ENCODE data around the gene PPFIA1.
"Not testable (repeated sequence)": the region's sequence is repeated elsewhere in the genome, so short reads cannot be mapped to it uniquely, and the experiment has no call there.

Gene PPFIA1

DNA sequence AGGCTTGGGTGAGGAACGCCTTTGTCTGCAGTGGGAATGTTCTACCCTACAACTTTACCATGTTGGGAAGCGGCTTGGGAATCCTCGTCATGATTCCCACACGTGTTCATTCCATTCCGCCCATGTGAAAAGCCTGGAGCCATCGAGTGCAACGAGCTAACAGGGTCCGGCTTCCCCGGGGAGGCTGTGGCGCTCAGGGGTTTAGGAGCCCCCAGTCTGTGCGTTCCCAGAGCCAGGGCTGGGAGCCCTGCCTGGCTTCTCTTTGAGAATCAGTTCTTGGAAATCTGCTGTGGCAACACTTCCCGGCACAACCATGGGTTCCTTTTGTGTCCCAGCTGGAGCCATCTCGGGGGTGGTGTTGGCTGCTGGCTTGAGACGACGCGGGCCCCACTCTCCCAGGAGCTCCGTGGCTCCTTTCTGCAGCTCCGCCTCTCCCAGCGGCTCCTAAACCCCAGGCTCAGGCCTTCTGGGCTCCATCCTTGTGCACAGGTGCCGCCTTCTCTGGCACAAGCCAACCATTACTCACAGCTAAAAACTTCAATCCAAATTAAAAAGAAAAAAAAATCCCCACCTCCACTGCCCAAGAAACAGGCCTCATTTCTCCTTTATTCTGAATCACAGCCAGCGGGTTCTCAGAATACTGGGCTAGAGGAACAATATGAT lies 18.7 kb upstream of the PPFIA1 start:
- DNase-seq = no peak

DNA sequence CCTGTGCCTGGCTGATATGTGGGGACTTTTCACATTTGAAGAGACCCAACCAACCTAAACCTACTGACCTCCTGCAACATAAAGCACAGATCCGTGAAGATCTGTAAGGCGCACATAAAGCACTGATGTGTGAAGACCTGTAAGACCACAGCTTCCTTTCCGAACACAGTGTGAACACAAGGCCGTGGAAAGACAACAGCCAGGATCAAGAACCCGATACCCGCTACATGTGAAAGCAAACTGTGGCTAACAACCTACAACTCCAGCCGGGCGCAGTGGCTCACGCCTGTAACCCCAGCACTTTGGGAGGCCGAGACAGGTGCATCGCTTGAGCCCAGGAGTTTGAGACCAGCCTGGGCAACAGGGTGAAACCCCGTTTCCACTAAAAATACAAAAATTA lies 17.6 kb upstream of the PPFIA1 start:
- DNase-seq = no peak

DNA sequence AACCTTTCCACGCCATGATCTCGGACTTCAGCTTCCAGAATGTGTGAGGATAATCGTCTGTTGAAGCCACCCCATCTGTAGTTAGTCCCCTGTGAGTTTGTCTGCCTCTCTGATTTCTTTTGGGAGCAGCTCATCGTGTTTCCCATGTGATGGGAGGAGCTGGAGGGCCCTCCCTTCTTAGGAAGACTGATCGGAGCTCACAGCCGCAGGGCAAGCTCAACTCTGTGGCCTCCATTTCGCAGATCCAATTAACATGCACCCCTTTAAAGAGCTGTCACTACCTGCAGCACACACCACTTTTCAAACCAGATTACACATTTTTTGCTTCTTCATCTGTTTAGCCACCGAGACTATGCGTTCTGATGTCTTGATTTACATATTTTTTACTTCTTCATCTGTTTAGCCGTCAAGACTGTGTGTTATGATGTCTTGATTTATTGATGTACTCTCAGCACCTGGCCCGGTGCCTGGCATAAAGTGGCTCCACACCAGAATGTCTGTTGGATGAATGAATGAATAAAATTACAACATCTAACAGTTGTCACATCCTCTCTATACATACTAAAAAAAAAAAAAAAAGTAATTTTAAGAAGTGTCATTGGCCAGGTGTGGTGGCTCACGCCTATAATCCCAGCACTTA lies 14.9 kb upstream of the PPFIA1 start:
- DNase-seq = no peak

DNA sequence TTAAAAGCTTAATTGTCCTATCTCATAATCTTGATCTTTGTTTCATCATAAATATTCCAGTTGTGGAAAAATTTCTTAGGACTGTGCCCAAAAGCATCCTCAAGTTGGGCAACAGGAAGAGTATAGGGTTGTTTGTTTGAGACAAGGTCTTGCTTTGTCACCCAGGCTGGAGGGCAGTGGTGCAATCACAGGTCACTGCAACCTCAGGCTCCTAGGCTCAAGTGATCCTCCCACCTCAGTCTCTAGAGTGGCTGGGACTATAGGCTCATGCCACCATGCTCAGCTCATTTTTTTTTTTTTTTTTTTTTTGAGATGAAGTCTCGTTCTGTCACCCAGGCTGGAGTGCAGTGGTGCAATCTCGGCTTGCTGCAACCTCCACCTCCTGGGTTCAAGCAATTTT lies 11.4 kb upstream of the PPFIA1 start:
- DNase-seq = not testable (repeated sequence)

DNA sequence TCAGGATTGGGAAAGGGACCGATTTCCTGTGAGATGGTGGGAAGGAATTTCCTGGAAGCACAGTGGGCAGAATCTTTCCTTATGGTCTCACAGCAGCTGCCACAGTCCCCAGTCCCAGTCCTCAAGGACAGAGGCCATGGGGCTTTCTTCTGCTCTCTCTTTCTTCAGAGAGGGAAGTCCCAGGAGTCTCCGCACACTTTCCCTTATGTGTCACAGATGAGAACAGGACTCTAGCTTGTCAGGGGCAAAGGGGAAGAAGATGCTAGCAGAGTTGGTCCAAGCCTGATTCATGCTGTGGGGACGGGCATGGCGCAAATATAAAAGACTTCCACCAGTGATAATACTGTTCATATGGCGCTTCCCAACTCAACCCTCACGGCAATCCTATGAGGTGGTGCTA lies 7.5 kb upstream of the PPFIA1 start:
- no peak for DNase-seq

DNA sequence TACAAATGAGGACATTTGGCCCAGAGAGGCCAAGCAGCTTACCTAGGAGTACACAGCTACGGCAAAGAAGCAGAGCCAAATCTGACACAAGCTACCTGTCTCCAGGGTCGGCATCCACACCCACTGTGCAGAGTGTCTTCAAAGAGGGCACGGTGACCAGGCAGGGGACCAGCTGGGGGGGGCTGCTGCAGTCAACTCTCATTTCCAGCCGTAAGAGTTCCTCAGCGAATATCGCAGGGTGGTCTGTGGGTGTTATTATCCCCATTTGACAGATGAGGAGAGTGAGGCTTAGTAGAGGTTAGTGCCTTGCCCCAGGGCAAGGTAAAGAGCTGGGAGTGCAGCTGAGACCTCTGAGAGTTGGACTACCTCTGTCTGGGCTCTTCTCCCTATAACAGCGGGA lies 7.1 kb upstream of the PPFIA1 start:
- no peak for DNase-seq

DNA sequence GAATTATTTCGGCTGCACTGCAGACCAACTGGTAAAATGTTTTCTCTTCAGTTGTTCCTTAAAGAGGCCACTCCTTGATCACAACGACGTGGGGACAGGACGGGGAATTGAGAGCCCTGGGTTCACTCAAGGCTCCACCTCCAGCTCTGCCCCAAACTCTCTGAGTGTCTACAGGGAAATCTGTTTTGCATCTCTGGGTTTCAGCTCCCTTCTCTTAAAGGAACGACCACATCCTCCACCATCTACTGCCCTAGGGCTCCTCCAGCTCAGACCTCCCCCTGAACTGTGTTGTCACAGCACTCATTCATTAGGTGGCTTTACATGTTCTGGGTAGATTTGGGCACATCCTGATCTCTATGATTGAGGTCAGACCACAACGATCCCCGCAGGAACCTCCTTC lies 5.1 kb upstream of the PPFIA1 start:
- DNase-seq = no peak

DNA sequence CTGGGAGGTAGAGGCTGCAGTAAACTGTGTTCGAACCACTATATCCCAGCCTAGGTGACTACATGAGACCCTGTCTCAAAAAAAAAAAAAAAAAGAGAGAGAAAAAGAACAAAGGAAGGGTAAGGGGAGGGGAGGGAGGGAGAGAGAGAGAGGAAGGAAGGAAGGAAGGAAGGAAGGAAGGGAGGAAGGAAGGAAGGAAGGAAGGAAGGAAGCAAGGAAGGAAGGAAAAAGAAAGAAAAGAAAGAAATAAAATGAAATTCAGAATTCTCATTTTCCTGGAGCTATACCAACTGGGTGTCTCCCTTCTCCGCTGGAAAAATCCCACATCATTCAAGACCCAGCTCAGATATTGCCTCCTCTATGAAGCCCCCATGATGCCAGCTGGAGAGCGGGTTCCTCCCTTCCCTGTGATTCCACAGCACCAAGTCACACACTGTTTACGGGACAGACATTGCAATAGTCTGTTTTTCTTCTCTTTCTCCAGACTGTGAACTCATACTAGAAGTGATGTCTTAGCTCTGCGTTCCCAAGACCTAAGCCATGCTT lies 3.0 kb upstream of the PPFIA1 start:
- DNase-seq = no peak

DNA sequence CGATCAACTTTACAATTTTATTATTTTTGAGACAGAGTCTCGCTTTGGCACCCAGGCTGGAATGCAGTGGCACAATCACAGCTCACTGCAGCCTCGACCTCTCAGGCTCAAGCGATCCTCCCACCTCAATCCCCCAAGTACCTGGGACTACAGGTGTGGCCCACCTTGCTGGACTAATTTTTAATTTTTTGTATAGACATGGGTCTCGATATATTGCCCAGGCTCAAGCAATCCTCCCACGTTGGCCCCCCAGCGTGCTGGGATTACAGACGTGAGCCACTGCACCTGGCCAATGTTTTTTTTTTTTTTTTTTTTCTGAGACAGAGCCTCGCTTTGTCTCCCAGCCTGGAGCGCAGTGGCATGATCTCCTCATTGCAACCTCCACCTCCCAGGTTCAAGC lies 2.0 kb upstream of the PPFIA1 start:
- DNase-seq = no peak

DNA sequence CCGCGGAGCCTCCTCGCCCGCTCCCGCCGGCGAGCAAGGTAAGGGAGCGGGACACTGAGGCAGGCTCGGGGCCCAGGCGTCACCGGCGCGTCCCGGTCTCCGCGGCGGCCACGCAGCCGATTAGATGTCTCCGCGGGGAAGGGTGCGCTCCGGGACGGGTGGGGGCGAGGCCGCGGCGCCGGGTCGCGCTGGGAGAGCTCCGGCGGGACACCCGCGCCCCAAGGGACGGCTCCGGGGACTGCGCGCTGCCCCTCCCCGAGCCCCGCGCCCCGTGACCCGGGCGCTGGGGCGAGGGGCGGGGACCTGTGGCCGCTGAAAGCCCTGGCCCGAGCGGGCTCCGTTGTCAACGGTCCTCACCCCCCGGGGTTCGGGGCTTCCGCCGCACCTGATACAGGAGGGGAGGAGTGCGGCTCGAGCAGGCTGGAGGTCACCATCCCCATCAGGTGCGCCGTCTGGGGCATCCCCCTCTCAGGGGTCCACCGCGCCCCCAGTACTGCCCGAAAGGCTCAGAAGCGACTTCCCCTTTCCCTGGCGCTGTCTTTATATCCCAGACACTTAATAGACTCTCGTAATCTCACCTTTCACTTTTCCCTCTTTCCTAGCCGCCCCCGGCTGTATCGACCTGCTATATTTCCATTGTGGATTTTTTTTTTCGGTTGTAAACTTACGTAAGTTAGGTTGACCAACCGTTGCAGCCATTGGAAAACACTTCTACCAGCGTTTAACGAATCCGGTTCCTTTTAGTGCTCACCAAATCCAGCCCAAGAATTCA lies 573 bp downstream of the PPFIA1 start:
- DNase-seq = peak; percentile 14

DNA sequence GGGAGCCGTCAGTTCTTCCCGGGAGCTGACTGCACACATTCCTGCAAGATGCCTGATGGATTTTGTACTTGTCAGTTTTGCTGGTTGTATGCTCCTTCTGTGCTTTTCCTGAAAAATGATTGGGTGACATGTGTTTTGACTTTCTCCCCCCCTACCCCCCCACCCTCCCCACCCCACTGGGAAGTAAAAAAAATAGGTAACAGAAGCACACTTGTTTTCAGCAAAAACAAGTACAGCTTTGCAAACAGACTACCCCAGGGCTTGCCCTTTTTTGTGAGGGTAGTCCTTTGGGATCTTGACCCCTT lies 1.1 kb downstream of the PPFIA1 start:
- DNase-seq = no peak

DNA sequence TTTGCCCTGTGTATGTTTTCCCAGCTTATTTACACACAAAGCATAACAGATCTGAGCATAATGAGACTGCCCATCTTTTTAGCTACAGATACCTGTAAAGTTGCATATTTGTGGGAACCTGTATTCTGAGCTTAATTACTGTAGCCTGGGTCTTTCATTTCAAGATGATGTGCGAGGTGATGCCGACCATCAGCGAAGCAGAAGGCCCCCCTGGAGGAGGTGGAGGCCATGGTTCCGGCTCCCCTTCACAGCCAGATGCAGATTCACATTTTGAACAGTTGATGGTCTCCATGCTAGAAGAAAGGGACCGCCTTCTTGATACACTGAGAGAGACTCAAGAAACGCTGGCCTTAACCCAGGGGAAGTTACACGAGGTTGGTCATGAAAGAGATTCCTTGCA lies 1.5 kb downstream of the PPFIA1 start:
- no peak for DNase-seq

DNA sequence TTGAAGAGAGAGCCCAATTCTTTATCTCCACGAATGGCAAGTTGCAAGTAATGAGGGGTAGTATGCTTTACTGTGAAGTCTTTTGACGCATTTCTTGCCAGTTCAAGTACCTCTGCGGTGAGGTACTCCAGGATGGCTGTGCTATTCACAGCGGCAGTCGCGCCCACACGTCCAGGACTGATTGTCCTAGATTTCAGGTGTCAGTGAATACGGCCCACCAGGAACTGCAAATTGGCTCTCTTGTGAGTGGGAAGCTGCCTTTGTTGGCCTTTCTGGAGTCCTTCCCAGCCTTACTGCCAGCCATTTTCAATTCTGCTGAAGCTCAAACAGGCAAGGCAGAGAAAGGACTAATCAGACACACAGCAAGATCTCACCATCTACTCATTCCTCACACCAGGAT lies 8.5 kb downstream of the PPFIA1 start:
- no peak for DNase-seq

DNA sequence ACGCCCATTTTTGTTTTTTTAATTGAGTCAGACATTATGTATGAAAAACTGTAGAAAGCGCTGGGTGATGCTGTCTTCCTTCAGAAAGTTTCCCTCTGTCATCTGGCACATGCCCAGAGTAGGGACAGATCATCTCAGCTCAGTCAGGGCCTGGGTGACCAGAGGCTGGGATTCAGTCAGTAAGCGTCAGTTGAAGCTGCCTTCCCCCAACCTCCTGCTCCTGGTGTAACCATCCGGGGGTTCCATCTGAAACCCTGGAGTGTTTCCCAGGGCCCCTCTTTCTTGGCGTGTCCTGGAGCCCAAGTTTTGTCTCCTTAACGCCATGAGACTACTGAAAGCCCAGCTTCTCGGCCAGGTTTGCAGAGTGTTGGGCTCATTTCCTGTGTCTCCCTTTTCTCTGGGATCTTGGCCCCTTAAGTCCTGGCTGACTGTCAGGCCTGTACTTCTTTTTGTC lies 10.7 kb downstream of the PPFIA1 start:
- DNase-seq = no peak

DNA sequence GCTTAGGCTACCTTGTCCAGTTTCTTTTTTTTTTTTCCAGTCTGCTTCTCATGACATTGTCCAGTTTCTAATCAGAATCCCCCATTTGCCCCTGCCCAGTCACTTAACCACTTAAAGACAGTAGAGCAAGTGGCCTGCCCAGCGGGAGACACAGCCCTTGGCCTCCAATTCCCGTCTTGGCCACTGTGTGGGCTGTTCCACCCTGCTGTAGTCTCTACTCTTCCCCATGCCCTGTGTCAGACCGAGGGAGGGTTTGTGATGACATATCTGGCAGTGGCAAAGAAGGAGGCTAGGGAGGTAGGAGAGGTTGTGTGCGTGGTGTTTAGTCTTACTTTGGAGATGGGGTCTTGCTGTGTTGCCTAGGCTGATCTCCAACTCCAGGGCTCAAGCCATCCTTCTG lies 11.5 kb downstream of the PPFIA1 start:
- no peak for DNase-seq

DNA sequence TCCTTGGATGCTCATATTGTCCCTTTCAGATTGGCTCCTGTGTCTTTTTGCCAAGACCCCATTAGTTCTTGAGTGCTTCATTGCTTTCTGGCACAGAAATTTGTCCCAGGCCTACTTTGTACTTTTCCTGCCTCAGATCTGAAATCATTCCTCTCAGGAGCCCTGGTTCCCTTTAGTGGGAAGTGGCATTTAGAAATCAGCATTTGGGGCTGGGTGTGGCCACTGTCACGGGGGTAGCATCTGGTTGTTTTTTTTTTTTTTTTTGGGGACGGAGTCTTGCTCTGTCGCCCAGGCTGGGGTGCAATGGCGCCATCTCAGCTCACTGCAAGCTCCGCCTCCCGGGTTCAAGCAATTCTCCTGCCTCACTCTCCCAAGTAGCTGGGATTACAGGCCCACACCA lies 18.2 kb downstream of the PPFIA1 start:
- DNase-seq = no peak

DNA sequence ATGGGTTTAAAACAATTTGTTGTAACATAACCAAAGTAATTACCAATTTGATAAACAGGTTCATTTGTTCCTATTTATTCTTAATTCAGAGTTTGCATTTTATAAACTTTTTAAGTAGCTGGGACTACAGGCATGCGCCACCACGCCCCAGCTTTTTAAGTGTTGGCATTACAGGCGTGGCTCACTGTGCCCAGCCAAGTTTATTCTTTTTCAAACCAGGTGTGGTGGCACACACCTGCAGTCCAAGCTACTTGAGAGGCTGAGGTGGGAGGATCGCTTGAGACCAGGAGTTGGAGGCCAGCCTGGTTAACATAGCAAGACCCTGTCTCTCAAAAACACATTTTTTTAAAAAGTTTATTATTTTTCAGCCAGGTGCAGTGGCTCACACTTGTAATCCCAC lies 19.1 kb downstream of the PPFIA1 start:
- no peak for DNase-seq

DNA sequence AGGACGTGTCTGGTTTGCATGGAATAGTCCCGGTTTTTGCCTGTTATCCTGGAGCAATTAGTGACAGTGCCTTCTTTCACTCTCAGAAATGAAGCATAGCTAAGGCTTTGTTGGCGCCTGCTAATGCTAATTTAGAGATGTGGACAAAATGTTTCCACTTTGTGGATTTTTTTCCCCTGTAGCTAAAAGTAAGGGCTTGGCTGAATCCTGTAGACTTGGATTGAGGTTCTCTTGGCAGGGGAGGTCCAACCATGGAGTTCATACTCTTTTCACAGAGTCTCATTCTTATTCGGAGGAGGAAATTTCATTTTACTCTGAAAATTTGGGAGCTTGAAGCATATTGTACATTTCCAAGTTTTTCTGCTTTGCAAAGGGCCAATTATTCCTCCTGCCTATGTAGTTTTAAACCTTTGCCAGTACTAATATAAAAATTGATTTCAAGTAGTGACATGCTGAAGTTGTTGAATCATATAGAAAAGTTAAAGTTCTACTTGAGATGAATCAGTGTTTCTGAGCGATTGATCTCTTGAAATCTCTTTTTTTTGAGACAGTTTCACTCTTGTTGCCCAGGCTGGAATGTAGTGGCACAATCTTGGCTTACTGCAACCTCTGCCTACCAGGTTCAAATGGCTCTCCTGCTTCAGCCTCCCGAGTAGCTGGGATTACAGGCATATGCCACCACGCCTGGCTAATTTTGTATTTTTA lies 20.0 kb downstream of the PPFIA1 start:
- DNase-seq = no peak

DNA sequence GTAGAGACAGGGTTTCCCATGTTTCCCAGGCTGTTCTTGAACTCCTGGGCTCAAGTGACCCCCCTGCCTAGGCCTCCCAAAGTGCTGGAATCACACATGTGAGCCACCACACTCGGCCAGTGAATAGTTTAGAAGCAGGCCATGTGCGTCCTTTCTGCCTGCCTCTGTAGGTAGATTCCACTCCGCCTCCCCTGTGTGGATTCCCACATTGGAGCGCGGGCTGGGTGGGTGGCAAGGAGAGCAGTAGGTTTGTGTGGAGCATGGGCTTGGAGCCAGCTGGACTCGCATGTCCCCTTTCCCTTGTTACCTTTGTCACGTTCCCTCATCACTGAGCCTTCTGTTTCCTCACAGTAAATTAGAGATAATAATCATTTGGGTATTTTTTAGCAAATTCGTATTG lies 21.7 kb downstream of the PPFIA1 start:
- no peak for DNase-seq

DNA sequence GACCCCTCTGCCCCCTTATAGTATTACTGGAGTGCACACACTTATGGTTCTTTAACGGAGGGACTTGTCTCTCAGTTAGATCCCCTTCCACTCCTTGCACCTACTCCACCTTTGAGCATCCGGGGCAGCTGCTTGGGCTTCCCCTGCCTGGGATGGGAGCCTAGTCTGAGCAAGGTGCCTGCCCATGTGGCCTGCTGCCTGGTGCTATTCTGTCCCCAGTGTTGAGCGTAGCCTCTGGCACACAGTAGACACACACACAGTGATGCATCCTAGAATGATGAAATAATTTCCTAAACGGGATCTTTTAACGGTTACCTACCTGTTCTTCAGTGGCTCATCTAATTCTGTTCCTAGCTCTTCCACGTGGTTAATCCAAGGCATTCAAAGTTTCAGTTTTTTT lies 22.4 kb downstream of the PPFIA1 start:
- DNase-seq = no peak

DNA sequence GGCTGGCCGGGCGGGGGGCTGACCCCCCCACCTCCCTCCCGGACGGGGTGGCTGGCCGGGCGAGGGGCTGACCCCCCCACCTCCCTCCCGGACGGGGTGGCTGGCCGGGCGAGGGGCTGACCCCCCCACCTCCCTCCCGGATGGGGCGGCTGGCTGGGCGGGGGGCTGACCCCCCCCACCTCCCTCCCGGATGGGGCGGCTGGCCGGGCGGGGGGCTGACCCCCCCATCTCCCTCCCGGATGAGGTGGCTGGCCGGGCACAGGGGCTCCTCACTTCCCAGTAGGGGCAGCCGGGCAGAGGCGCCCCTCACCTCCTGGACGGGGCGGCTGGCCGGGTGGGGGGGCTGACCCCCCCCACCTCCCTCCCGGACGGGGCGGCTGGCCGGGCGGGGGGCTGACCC lies 24.7 kb downstream of the PPFIA1 start:
- DNase-seq = not testable (repeated sequence)

DNA sequence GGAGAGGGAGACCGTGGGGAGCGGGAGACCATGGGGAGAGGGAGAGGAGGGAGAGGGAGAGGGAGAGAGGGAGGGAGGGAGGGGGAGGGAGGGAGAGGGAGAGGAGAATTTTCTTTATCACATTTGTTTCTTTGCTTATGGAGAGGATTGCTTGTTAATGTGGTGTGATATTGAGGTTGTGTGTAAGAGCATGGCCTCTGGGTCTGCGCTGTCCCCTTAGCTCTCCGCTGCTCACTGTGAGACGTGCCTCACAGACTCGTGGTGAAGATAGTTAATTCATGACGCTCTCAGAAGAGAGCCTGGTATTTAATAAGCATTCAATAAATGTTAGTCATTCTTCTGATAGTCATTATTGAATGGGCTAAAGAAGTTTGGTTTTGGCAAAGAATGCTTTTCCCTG lies 26.2 kb downstream of the PPFIA1 start:
- no peak for DNase-seq

DNA sequence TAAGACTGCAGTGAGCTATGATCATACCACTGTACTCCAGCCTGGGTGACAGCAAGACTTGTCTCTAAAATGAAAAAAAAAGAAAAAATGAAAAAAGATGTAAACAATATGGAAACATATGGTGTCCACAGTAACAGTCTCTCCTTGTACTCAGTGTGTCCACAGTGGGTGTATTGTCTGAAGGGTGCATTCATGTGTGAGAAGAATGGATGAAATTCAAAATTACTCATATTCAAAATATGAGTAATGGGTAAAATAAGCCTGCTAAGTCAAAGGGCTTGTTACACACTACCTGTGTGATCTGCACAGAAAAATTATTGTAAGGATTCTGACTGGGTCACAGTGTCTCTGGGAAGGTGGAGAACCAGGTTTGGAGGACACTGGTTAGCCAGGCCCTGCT lies 26.9 kb downstream of the PPFIA1 start:
- no peak for DNase-seq

All from NCI-H774 (cell line).